Embryonic facial prominence (tissue), 1 donor: ENCODE data around the gene ADAMTS2.

Experiments used
- DNase-seq: peaks from one replicate; pipeline ENCODE4 v3.0.0-alpha.2; 2016; ENCODE audit errors: extremely low spot score

ADAMTS2 gene

DNA sequence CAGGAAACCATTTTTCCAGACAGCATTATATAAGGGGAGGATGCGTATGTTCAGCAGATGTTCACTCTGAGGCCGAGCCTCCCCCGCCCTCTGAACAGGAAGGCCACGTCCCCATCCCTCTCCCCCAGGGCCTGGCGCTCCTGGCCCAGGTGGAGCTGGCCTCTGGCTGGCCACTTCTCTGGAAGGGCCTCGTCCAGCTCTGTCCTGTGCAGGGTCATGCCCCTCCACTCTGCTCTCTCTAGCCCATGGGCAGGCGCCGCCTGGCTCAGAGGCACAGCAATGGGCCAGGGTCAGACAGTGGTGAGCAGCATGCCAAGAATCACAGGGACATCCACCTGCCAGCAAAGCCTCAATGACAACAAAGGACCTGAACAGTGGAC lies 34.2 kb downstream of the ADAMTS2 start:
- DNase-seq = no peak

DNA sequence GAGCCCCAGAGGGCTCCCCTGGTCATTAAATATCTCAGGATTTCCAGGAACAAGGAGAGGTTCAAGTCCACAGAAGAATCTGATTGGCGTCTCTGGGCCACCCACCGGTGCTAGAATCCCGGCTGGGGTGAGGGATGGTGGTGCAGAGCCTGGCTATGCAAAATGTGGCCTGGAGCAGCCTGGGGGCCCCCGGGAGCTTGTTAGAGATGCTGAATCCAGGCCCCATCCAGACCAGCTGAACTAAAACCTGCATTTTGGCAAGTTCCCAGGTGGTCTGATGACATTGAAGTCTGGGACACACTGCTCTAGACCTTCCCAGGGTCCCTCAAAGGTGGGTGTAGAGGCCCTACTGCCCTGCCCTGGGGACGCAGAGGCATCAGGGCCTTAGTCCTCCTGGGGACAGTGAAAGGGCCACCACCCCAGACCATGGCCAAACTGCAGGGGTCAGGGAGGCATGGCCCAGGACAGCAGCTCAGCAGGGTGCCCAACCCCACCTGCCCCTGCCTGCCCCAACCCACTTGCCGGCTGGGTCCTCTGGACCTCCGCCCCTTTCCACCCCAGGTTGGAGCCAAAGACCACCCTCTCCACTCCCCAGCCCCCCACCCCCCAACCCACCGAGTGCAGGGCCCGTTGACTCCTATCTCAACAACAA lies 34.7 kb downstream of the ADAMTS2 start:
- DNase-seq = no peak

DNA sequence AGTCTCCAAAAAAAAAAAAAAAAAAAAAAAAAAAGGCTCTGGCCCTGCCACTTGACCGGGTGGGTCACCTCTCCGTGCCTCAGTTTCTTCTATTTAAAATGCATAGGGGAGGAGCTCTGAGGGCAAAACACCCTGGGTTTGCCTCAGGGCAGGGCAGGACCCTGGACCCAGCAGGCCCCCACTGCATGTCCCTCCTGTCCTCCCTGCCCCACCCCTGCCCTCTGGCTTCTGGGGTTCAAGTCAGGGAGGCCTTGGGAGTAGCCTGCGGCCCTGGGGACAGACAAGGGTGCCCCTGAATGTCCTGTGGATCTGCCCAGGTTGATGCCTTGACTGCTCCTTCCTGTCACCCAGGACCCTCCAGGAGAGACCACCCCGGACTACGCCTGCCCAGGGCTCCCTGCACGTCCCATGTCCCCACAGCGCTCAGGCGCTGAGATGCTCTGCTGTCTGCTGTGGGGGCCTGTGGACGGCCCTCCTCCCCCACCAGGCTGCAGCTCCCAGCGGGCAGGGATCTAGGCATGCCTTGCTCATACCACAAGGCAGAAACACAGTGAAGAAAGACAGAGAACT lies 35.4 kb downstream of the ADAMTS2 start:
- no peak for DNase-seq

DNA sequence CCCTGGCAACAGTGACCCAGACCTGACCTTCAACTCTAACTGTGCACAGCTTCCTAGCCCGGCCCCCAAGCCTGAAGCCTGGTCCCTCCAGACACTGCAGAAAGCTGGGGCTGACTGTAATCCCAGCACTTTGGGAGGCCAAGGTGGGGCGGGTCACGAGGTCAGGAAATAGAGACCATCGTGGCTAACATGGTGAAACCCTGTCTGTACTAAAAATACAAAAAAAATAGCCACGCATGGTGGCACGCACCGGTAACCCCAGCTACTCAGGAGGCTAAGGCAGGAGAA lies 35.9 kb downstream of the ADAMTS2 start:
- no peak for DNase-seq

DNA sequence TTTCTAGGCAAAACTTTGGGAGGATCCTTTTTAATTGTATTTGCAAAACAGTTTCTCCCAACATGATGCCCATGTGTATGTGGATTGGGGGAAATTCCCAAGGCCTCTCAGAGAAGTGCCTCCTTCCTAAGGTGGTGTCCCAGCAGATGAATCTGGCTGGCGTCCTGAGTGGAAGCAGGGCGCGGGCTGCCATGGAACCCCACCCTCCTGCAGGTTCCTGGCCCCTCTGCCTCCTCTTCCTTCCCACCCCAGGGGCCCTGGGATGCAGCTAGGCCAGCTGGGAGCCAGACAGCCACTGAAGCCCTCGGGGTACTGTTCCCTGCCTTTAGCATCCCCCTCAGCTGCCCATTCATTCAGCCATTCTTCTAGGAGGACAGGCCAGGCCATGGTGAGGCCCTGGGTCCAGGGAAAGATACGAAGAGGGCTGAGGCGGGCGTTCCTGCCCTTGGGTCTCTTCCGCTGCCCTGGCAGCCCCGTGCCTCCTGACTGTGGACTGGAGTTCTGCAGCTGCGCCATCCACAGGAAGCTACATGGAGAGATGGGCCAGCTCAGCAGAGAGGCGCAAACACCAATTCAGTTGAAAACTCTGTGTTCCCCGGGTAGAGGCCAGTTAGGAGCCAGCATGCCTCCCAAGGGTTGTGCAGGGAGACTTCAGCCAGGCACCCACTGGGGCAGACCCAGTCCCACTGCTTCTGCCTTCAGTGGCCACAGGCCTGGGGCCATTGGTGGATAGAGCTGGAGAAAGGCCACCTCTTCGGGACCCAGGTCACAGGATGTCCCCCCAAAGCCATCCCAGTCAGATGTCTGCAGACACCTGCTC lies 36.5 kb downstream of the ADAMTS2 start:
- no peak for DNase-seq

DNA sequence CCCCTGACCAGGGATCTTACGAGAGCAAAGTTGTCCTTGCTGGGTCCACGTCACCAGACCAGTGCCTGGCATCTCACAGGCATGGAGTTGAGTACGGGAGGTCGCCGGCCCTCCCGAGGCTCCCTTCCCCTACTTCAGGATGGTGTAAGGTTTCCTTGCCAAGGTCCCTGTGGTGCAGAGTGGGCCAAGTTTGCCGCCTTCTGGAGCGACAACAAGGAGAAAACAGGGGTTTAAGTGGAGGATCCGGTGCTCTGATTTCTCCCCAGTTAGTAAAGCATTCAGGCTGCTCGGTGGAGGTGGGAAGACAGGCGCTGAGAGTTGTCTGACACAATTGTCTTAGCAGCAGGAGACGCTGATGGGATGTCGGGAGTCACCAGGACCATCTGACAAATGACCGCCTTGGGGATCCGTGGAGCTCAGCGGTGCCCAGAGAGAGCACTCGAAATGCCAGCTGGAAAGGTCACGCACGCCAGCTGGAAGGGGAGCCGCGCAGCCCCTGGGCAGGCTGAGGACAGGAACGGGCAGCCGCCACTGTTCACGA lies 37.3 kb downstream of the ADAMTS2 start:
- no peak for DNase-seq

DNA sequence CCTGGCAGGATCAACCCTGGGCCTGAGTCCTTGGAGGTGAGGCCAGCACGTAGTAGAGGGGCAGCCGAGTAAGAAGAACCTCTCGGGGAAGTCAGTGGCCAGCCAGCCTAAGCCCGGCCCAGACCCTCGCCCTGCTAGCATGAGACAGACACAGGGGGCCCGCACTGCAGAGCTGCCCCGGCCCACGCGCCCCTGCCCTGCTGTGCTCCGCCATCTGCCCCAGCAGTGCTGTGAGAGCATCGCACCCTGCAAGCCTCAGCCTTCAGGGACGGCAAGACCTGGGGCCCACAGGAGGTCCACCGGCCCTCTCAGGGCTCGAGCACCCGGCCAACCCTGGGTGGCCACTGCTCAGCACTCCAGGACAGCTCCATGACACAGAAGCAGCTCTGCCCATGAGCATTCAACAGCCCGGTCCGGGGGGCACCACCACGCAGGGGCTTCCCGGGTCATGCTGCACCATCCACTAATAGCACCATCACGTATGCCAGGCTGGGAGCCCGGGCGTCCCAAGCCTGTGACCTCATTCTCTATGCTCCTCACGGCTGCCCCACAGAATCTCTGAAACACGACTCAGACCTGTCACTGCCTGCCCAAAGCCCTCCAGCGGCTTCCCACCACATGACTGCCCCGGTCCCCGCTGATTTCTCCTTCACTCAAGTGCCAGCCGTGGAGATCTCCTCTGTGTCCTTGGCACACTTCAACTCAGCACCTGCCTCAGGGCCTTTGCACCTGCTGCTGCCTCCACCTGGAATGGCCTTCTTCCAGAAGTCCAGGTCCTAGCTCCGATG lies 38.1 kb downstream of the ADAMTS2 start:
- no peak for DNase-seq

DNA sequence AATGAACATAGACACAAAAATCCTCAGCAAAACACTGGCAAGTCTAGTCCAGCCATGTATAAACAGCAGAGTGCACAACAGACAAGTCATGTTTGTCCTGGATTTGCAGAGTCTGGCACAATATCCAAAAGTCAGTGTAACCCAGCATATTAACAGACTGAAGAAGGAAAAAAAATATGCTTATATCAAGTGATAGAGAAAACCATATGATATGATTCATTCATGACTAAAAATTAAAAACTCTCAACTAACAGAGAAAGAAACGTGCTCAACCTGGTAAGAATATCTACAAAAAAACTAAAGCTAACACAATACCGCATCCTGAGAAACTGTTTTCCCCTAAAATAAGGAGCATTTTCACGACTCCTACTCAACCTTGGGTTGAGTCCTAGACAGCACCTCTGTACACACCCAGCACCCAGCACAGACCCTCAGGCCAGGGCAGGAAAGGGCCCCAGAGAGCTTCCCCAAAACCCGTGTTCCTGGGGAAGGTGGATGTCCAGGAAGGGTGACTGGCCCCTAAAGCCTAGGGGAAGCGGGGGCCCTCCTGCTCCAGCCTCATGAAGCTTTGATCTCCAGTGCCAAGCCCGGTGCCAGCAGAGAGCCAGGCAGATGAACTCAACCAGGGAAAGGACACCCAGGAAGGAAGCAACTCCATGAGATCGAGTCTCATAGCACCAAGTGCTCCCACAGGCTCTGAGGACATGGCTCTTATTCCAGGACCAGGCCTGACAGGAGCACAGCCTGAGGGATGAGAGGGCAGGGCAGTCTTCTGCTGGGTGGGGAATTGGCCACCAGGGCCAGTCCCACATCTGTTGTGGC lies 38.9 kb downstream of the ADAMTS2 start:
- DNase-seq = no peak

DNA sequence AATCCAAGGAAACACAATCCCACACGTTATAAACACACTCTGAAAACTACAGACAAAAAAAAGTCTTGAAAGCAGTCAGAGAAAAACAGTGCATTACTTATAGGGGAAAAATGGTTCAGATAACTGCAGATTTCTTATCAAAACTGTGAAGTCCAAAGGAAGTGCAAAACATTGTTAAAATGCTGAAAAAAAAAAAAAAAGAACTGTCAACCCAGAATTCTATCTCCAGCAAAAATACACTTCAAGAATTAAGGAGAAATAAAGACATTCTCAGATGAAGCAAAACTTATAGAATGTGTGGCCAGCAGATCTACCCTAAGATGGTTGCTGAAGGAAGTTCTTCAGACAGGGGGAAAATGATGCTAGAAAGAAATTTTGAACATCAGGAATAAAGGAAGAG lies 40.4 kb downstream of the ADAMTS2 start:
- no peak for DNase-seq

DNA sequence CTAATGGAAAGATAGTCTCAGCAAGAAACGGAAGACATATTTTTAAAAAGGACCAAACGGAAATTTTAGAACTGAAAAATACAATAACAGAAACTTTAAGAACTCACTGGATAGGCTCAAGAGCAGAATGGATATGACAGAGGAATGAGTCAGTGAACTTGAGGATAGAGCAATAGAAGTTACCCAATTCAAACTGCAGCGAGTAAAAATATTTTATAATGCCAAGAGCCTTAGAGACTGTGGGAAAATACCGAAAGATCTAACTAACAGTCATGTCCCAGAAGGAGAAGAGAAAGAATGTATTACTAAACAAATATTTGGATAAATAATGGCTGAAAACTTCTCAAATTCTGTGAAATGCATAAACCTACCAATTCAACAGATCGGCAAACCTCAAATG lies 40.8 kb downstream of the ADAMTS2 start:
- DNase-seq = no peak

DNA sequence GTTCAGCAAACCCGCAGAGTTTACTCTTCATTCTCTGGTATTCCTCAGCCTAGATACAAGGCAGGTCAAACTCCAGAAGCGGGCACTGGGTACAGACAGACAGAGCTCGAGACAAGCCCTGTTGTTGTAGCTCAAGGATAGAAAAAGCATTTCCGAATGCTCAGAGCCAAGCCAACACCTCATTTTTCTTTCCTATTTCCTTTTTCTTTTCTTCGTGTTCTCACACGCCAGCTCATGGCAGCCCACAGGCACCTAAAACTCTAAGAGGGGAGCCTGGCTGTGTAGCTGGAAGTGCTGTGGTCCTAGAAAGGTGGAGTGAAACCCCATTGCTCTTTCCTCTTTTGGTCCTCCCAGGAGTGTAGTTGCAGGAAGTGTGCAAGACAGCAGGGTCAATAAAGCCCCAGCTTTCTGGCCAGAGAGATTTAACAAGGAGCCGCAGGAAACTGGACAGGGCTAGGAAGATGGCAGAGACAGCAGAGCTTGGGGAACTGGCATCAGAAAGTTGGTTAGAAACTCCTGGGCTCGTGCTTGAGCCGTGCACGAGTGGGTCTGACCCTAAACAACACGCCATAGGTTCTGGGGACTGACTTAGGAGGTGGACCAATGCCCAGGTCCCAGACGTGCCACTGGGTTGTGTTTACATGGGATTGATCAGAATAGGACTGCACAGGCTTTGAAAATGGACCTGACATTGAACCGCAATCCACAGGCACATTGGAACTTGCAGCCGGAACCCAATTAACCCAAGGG lies 41.6 kb downstream of the ADAMTS2 start:
- DNase-seq = no peak

DNA sequence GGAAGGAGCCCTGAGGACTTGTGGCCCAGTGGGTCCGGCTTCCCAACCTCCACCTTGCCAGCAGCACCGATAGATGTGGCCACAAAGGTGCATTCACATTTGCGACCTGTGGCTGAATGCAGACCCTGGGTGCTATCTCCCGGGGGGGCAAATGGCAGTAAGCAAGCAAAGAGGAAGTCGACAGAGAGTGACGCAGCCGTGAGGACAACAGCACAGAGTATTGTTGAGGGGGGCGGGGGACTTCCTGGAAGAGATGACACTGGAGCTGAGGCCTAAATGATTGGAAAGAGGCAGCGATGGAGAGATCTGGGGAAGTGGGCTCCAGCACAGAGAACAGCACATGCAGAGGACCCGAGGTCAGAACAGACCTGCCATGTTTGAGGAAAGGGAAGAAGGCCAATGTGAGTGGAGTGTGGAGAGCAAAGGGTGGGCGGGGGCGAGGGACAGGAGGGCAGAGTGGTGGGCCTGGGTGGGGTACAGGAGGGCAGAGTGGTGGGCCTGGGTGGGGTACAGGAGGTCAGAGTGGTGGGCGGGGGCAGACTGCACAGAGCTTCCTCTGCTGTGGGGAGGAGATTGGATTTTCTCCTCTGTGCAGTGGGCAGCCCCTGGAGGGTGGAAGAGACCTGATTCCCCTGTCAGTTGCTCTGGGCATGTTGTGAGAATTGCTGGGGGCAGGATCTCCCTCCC lies 42.6 kb downstream of the ADAMTS2 start:
- DNase-seq = no peak

DNA sequence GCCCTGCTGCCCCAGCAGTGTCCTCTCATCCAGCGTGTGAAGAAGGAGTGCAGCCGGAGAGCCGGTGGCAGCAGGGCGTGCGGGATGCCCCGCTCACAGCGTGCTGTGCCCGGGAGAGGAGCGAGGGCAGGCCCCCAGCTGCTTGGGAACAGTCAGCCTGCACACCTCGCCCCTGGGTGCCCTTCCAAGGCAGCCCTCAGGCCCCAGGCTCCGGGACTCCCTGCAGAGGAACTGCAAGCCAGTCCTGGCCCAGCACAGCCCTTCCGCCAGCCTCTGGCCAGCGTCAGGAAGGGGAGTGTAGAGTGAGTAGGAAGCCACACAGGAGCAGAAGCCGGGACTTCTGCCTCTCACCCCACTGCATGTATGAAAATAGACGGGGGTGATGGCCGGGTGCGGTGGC lies 43.5 kb downstream of the ADAMTS2 start:
- no peak for DNase-seq

DNA sequence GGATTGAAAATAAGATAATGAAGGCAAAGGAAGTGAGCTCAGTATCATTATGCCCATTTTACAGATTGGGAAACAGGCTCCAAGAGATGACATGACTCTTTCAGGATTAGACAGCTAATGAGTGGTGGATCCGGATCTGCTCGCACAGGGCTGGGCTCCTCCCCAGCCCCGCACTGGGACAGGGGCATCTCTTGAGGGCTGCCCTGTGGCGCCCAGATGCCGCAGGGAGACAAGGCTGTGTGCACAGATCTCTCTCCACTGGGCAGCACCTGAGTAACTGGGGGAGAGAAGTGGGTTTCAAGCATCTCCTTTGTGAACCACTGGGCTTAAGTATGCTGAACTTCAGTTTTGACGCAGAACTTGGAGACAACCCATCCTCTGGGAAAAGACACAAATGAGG lies 43.9 kb downstream of the ADAMTS2 start:
- no peak for DNase-seq

DNA sequence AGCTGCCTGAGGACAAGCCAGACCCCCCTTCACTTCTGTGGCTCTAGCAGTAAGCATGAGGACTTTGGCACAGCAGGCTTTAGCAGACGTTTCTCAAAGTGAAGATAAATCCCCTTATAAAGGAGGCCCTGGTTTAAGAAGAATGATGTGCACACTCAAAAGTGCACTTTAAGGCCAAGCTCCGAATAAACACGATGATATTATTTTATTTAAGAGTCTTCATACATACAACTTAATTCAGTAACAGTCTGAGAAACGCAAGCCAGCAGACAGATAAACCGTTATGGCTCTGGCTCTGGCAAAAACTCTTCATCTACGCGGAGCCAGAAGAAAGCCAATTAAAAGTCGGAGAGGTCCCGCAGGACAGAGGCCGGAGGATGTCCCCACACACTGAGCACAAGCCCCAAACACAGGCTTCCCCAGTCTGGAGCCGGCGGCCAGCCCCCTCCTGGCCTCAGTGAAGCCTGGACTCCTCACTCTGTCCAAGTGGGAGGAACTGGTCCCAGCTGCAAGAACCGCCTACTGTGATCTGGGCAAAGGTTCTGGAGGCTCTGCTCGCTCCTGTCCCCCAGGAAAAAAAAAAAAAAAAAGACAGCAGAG lies 44.6 kb downstream of the ADAMTS2 start:
- no peak for DNase-seq

DNA sequence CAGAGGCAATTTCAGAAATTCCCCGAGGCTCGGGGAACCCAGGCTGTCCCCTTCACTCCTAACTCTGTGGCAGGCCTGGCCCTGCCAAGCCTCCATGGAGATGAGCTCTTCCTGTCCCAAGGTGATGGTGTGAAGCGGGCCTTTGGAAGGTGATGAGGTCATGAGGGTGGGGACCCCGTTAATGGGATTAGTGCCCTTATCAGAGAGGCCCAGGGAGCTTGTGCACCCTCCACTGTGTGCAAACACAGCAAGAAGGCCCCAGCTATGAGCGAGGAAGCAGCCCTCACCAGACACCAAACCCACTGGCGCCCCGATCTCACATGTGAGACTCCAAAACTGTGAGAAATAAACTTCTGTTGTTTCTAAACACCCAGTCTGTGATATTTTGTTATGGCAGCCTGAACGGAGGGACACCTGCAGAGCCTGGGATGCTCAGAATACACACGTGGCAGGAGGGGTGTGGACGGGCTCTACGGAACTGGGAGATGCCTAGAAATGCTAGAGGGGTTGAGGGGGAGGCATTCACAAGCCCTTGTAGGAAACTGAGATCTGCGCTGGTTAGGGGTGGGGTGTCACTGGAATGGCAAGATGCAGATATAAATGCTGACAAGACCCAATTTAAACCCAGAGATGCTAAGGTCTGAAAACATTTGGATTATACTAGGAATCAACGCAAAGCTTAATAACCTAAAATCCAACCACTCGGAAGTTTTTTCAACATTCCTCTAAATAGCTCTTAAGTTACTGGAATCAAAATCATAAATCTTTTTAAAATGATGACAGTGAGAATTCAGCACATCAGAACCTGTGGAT lies 46.9 kb downstream of the ADAMTS2 start:
- DNase-seq = no peak

DNA sequence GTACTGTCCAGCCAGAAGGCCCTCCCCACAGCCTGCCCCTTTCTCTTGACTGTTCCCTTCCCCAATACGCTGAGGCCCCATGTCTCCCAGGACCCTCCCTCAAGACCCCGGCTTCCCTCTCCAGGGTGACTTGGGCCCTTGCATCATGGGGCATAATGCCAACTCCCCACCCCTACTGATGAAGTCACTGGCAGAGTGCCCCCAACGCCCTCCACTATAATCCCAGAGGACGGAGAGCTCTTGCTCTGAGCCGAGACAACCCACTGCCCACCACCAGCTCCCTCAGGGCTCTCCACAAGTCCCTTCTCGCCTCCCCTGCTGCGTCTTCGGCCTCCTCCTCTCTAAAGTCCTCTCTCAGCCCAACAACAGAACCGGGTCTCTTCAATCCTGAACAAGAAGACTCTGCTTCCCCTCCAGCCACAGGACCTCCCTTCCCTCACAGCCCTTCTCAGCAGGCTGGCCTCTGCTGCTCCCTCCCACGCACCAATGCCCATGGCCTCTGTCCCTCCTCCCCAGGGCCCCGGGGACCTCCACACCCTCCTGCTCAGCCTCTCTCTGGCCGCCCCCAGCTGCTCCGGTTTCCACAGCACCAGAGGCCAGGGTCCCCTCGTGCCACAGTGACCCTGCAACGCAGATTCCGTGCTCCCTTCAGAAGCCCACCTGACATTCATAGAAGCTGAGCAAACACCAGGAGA lies 47.6 kb downstream of the ADAMTS2 start:
- DNase-seq = no peak

DNA sequence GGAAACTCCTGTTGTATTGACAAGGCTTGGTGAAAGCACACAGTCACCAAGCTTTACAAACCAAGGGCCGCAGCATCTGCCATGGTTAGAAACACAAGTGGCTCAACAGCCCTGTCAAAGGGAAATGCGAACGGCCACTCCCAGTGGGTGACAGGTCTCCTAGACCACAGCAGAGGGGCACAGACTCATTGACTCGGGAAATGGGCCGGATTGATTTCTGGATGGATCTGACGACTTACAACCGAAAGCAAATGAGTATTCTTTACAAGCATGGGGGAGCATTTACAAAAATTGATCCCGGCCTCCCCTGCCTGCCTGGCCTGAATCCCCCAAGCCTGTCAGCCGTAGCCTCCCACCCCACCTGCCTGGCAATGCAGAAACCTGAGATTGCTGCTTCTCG lies 48.2 kb downstream of the ADAMTS2 start:
- no peak for DNase-seq
